HepG2 (cell line): Measurements from ENCODE around the gene ZNF425. TPM values are rescaled to one million over a fixed set of nuclear protein-coding genes. Genes with fewer than 3 reads are reported as not detected.

Source experiments
- ARHGAP35 ChIP-seq: sonication (generic); formaldehyde crosslinking; IDR thresholded peaks from 2 replicates; pipeline ENCODE4 v1.9.0; 2022; ENCODE audit warnings: mild to moderate bottlenecking, inconsistent platforms, moderate library complexity, missing genetic modification reagents, borderline replicate concordance
- BHLHE40 ChIP-seq: IDR thresholded peaks from 2 replicates; pipeline ENCODE4 v1.6.1; 2011; ENCODE audit warnings: low read length, improper control_type of control experiment
- EEA1 ChIP-seq: sonication (generic); formaldehyde crosslinking; IDR thresholded peaks from 2 replicates; pipeline ENCODE4 v1.5.1; 2020; ENCODE audit warnings: mild to moderate bottlenecking, missing genetic modification reagents, borderline replicate concordance
- ETV5 ChIP-seq: IDR thresholded peaks from 2 replicates; pipeline ENCODE4 v1.6.1; 2018; ENCODE audit warnings: missing biosample characterization, missing genetic modification reagents, inconsistent platforms, borderline replicate concordance
- HMGA1 ChIP-seq: sonication (generic); formaldehyde crosslinking; conservative IDR thresholded peaks from 2 replicates; pipeline ENCODE4 v1.4.0; 2020; ENCODE audit warnings: missing genetic modification reagents
- IKZF4 ChIP-seq: sonication (generic); formaldehyde crosslinking; IDR thresholded peaks from 2 replicates; pipeline ENCODE4 v1.5.1; 2020; ENCODE audit warnings: borderline replicate concordance, mild to moderate bottlenecking, low read depth, missing genetic modification reagents; ENCODE audit errors: not compliant biosample characterization
- NBN ChIP-seq: fragments of 450-650 bp; conservative IDR thresholded peaks from 2 replicates; pipeline ENCODE4 v1.6.1; 2017
- NFYC ChIP-seq: IDR thresholded peaks from 2 replicates; pipeline ENCODE4 v1.6.1; 2016; ENCODE audit warnings: missing genetic modification reagents, missing compliant biosample characterization
- RXRB ChIP-seq: IDR thresholded peaks from 2 replicates; pipeline ENCODE4 v1.6.1; 2016; ENCODE audit warnings: borderline replicate concordance, missing genetic modification reagents, missing compliant biosample characterization
- TBL1XR1 ChIP-seq: fragments of 150-350 bp; IDR thresholded peaks from 2 replicates; pipeline ENCODE4 v1.6.1; 2014; ENCODE audit warnings: borderline replicate concordance, low read length; ENCODE audit not compliant: partially characterized antibody
- ZFP62 ChIP-seq: sonication (generic); formaldehyde crosslinking; IDR thresholded peaks from 2 replicates; pipeline ENCODE4 v1.4.0; 2020; ENCODE audit warnings: missing genetic modification reagents
- ZNF253 ChIP-seq: sonication (generic); formaldehyde crosslinking; IDR thresholded peaks from 2 replicates; pipeline ENCODE4 v1.8.0; 2022; ENCODE audit warnings: mild to moderate bottlenecking, missing genetic modification reagents, borderline replicate concordance
- ZNF3 ChIP-seq: IDR thresholded peaks from 2 replicates; pipeline ENCODE4 v1.7.0; 2017; ENCODE audit warnings: inconsistent platforms
- ZNF326 ChIP-seq: sonication (generic); formaldehyde crosslinking; IDR thresholded peaks from 2 replicates; pipeline ENCODE4 v1.4.0; 2020; ENCODE audit warnings: missing genetic modification reagents, borderline replicate concordance
- ZNF569 ChIP-seq: sonication (generic); formaldehyde crosslinking; IDR thresholded peaks from 2 replicates; pipeline ENCODE4 v1.5.0; 2020; ENCODE audit warnings: mild to moderate bottlenecking, missing genetic modification reagents, moderate library complexity, borderline replicate concordance
- ZNF619 ChIP-seq: sonication (generic); formaldehyde crosslinking; IDR thresholded peaks from 2 replicates; pipeline ENCODE4 v1.4.0; 2020; ENCODE audit warnings: mild to moderate bottlenecking, missing genetic modification reagents
- ZNF883 ChIP-seq: sonication (generic); formaldehyde crosslinking; IDR thresholded peaks from 2 replicates; pipeline ENCODE4 v1.5.1; 2020; ENCODE audit warnings: mild to moderate bottlenecking, missing genetic modification reagents; ENCODE audit errors: not compliant biosample characterization
- ZSCAN12 ChIP-seq: sonication (generic); formaldehyde crosslinking; IDR thresholded peaks from 2 replicates; pipeline ENCODE4 v1.9.0; 2021; ENCODE audit warnings: mild to moderate bottlenecking, missing genetic modification reagents
- polyA plus RNA-seq, 8 experiments: library from polyadenylated mRNA; depleted of rRNA in 3 of 8; stranded (reverse) in 7 of 8; unstranded in 1 of 8; fragments of >200 nt; fragmentation: Illumina TruSeq in 4 of 8; extraction: Trizol in 4 of 8; gene quantifications; 2 replicates each; pipeline versions ENCODE4 v1.2.1 to v1.2.3, GENCODE V29; 2011 to 2016; ENCODE audit warnings: low read depth in 4 of 8, missing spikeins in 1 of 8, mixed read lengths in 1 of 8; ENCODE audit not compliant: insufficient read depth in 1 of 8
- total RNA-seq, 5 experiments: library from RNA; depleted of rRNA; stranded (reverse); fragments of >200 nt; fragmentation: Illumina TruSeq; extraction: Trizol; gene quantifications; 2 replicates each; pipeline ENCODE4 v1.2.3, GENCODE V29; 2016; ENCODE audit warnings: low read depth in 1 of 5
- TF ChIP-seq, protein P1 (sequence below): sonication (generic); formaldehyde crosslinking; IDR thresholded peaks from 2 replicates; pipeline ENCODE4 v1.4.0; 2020; ENCODE audit warnings: mild to moderate bottlenecking, missing genetic modification reagents
- TF ChIP-seq, protein P2 (sequence below): sonication (generic); formaldehyde crosslinking; IDR thresholded peaks from 2 replicates; pipeline ENCODE4 v1.5.1; 2020; ENCODE audit warnings: missing genetic modification reagents, mild to moderate bottlenecking, borderline replicate concordance
- TF ChIP-seq, protein P3 (sequence below): IDR thresholded peaks from 2 replicates; pipeline ENCODE4 v1.6.1; 2018; ENCODE audit warnings: missing genetic modification reagents, mild to moderate bottlenecking, missing compliant biosample characterization
- TF ChIP-seq, protein P4 (sequence below): sonication (generic); formaldehyde crosslinking; IDR thresholded peaks from 2 replicates; pipeline ENCODE4 v1.4.0; 2020; ENCODE audit warnings: mild to moderate bottlenecking, missing genetic modification reagents
- TF ChIP-seq, protein P5 (sequence below): sonication (generic); formaldehyde crosslinking; IDR thresholded peaks from 2 replicates; pipeline ENCODE4 v1.8.0; 2022; ENCODE audit warnings: mild to moderate bottlenecking, missing genetic modification reagents

Gene ZNF425
- total and polyA plus RNA-seq, 2 of the 13 experiments (the other 11 are each of a cell fraction or from before 2014, with no cell fraction given): 0.51 to 1.1 TPM

DNA sequence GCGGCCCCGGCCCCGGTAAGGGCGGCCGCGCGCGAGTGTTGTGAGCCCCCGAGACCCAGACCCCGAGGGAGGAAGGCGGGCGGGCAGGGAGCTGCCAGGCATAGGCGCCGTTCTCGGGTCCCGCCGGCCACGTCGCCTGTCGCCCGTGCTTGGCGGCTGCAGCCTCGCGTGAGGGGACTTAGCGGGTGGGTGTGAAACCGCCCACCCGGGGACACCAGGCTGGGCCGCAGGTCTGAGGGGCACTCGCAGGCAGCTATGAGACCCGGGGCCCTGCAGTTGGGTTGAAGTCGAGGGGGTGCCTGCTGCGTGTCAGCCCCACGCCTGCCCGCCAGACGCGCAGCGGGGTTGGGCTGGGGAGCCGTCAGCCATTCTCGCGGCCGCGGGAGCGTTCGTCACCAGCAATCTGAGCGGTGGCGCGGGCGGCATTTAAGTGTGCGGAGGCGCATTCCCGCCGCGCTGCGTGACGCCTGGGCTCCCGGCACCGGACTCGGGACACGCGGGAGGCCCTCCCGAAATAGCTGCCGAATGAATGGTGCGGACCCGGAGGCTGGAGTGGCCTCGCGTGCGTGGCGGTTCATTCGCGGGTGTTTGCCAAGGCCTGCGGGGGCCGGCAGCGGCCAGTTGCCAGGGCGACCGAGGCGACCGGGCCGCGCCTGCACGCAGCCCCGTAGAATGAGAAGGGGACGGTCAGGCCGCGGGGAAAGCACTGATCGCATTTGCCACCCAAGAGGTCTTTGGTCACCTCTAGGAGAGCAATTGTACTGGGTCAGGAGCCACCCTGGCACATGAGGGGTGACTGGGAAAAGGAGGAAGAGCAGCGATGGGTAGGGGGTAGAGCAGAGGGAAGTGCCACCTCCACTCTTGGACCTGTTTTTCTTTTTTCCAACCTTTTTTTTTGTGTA lies 21.9 kb upstream of the ZNF425 start (continued):
- TF ChIP-seq HMGA1 (CRISPR knock-in tag): no peak
- no peak for TF ChIP-seq TBL1XR1
- no peak; the same call in 1 of the 2 replicates for TF ChIP-seq EEA1
- no peak for TF ChIP-seq NBN
- TF ChIP-seq, protein P1, sequence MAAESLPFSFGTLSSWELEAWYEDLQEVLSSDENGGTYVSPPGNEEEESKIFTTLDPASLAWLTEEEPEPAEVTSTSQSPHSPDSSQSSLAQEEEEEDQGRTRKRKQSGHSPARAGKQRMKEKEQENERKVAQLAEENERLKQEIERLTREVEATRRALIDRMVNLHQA (CRISPR knock-in tag): no peak
- no peak for TF ChIP-seq ZNF326 (CRISPR knock-in tag)
- no peak for TF ChIP-seq ZSCAN12 (CRISPR knock-in tag)
- no peak for TF ChIP-seq ZNF619 (CRISPR knock-in tag)
- TF ChIP-seq NFYC: no peak
- TF ChIP-seq, protein P2, sequence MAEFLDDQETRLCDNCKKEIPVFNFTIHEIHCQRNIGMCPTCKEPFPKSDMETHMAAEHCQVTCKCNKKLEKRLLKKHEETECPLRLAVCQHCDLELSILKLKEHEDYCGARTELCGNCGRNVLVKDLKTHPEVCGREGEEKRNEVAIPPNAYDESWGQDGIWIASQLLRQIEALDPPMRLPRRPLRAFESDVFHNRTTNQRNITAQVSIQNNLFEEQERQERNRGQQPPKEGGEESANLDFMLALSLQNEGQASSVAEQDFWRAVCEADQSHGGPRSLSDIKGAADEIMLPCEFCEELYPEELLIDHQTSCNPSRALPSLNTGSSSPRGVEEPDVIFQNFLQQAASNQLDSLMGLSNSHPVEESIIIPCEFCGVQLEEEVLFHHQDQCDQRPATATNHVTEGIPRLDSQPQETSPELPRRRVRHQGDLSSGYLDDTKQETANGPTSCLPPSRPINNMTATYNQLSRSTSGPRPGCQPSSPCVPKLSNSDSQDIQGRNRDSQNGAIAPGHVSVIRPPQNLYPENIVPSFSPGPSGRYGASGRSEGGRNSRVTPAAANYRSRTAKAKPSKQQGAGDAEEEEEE (CRISPR knock-in tag): no peak
- no peak for TF ChIP-seq ETV5 (CRISPR knock-in tag)
- no peak for TF ChIP-seq ZNF569 (CRISPR knock-in tag)
- TF ChIP-seq ZNF253: no peak
- no peak for TF ChIP-seq ZNF883 (CRISPR knock-in tag)
- TF ChIP-seq, protein P3, sequence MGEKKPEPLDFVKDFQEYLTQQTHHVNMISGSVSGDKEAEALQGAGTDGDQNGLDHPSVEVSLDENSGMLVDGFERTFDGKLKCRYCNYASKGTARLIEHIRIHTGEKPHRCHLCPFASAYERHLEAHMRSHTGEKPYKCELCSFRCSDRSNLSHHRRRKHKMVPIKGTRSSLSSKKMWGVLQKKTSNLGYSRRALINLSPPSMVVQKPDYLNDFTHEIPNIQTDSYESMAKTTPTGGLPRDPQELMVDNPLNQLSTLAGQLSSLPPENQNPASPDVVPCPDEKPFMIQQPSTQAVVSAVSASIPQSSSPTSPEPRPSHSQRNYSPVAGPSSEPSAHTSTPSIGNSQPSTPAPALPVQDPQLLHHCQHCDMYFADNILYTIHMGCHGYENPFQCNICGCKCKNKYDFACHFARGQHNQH (CRISPR knock-in tag): peak; percentile 20; the same call in 1 of the 2 replicates
- no peak for TF ChIP-seq RXRB (CRISPR knock-in tag)
- TF ChIP-seq, protein P4, sequence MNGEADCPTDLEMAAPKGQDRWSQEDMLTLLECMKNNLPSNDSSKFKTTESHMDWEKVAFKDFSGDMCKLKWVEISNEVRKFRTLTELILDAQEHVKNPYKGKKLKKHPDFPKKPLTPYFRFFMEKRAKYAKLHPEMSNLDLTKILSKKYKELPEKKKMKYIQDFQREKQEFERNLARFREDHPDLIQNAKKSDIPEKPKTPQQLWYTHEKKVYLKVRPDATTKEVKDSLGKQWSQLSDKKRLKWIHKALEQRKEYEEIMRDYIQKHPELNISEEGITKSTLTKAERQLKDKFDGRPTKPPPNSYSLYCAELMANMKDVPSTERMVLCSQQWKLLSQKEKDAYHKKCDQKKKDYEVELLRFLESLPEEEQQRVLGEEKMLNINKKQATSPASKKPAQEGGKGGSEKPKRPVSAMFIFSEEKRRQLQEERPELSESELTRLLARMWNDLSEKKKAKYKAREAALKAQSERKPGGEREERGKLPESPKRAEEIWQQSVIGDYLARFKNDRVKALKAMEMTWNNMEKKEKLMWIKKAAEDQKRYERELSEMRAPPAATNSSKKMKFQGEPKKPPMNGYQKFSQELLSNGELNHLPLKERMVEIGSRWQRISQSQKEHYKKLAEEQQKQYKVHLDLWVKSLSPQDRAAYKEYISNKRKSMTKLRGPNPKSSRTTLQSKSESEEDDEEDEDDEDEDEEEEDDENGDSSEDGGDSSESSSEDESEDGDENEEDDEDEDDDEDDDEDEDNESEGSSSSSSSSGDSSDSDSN (CRISPR knock-in tag): peak; percentile 76
- no peak for TF ChIP-seq BHLHE40
- TF ChIP-seq, protein P5, sequence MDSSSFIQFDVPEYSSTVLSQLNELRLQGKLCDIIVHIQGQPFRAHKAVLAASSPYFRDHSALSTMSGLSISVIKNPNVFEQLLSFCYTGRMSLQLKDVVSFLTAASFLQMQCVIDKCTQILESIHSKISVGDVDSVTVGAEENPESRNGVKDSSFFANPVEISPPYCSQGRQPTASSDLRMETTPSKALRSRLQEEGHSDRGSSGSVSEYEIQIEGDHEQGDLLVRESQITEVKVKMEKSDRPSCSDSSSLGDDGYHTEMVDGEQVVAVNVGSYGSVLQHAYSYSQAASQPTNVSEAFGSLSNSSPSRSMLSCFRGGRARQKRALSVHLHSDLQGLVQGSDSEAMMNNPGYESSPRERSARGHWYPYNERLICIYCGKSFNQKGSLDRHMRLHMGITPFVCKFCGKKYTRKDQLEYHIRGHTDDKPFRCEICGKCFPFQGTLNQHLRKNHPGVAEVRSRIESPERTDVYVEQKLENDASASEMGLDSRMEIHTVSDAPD (CRISPR knock-in tag): no peak
- peak; percentile 8 for TF ChIP-seq IKZF4
- no peak for TF ChIP-seq ZFP62
- no peak for TF ChIP-seq ARHGAP35 (CRISPR knock-in tag)
- no peak for TF ChIP-seq ZNF3 (CRISPR knock-in tag)
